HG03432 (cell line): ENCODE data around the gene RNU1-4.
"Not testable (repeated sequence)": the region's sequence is repeated elsewhere in the genome, so short reads cannot be mapped to it uniquely, and the experiment has no call there.

ENCODE experiments used
- ATAC-seq: cut with Tn5 transposase; IDR thresholded peaks from one replicate; pipeline ENCODE4 v1.9.1; 2021; ENCODE audit warnings: mild to moderate bottlenecking, moderate library complexity; ENCODE audit not compliant: unreplicated experiment

The RNU1-4 gene

GRCh38 chr1:16764820-16765655 is 24.7 kb downstream of the RNU1-4 start:
- not testable (repeated sequence) for ATAC-seq

- not testable (repeated sequence) for ATAC-seq
Measured at GRCh38 chr1:16765731-16766605, 25.7 kb downstream of the RNU1-4 start.

- not testable (repeated sequence) for ATAC-seq
Measured at GRCh38 chr1:16766689-16767256, 26.5 kb downstream of the RNU1-4 start.

GRCh38 chr1:16770139-16770759 is 29.9 kb downstream of the RNU1-4 start:
- ATAC-seq, result not testable (repeated sequence)

GRCh38 chr1:16770896-16771446 is 30.7 kb downstream of the RNU1-4 start:
- ATAC-seq, result not testable (repeated sequence)

- ATAC-seq, result not testable (repeated sequence)
Measured at GRCh38 chr1:16772275-16773204, 32.2 kb downstream of the RNU1-4 start.

GRCh38 chr1:16773205-16773596 is 32.9 kb downstream of the RNU1-4 start:
- ATAC-seq, result not testable (repeated sequence)

- ATAC-seq, result not testable (repeated sequence)
Measured at GRCh38 chr1:16773723-16774122, 33.4 kb downstream of the RNU1-4 start.

- ATAC-seq, result not testable (repeated sequence)
Measured at GRCh38 chr1:16774773-16775172, 34.5 kb downstream of the RNU1-4 start.

GRCh38 chr1:16775290-16775689 is 35.0 kb downstream of the RNU1-4 start:
- not testable (repeated sequence) for ATAC-seq

- not testable (repeated sequence) for ATAC-seq
Measured at GRCh38 chr1:16776248-16776647, 35.9 kb downstream of the RNU1-4 start.

- not testable (repeated sequence) for ATAC-seq
Measured at GRCh38 chr1:16776835-16777234, 36.5 kb downstream of the RNU1-4 start.

GRCh38 chr1:16777821-16778220 is 37.5 kb downstream of the RNU1-4 start:
- ATAC-seq, result not testable (repeated sequence)

- ATAC-seq, result not testable (repeated sequence)
Measured at GRCh38 chr1:16779525-16779924, 39.2 kb downstream of the RNU1-4 start.

GRCh38 chr1:16781033-16781432 is 40.7 kb downstream of the RNU1-4 start:
- ATAC-seq, result not testable (repeated sequence)

GRCh38 chr1:16781625-16782024 is 41.3 kb downstream of the RNU1-4 start:
- ATAC-seq, result not testable (repeated sequence)

GRCh38 chr1:16784955-16785354 is 44.6 kb downstream of the RNU1-4 start:
- not testable (repeated sequence) for ATAC-seq

GRCh38 chr1:16786362-16786761 is 46.0 kb downstream of the RNU1-4 start:
- ATAC-seq, result not testable (repeated sequence)

- not testable (repeated sequence) for ATAC-seq
Measured at GRCh38 chr1:16787175-16787574, 46.9 kb downstream of the RNU1-4 start.
